ENCODE data around the gene NOTCH3. TPM values are rescaled to one million over a fixed set of nuclear protein-coding genes. Genes with fewer than 3 reads are reported as not detected.

NOTCH3 gene
- total RNA-seq, 1 experiment from 2014 or later = 164 TPM

DNA sequence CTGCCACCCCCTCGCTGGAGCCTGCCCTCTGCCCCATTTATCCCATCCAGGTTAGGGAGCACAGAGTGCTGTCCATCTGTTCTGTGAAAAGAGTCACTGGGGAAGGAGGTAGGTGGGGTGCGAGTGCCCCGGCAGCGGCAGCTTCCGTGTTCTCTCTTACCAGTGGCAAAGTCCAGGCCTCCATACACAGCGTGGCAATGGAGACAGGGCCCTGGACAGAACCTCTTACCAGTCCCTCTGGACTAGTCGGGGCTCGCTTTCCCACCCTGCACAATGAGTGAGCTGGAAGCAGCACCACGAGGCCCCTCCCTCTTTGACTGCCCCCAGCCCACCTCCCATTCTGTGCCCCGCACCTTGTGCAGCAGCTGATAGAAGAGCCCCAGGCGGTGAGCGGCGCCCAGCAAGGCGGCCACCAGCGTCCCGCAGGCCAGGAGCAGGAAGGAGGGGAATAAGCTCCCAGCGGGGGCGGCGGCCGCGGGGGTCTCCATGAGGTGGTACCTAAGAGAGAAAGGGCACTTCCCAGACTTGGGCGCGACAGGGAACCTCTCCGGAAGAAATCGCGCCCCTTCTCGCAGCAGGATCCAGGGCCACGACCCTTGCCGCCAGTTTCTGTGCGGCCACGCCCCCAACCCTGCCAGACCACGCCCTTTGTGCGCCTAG is 76.1 kb downstream of the NOTCH3 start:
- H3T11ph ChIP-seq (ENCODE audit: low read length) = no peak overlapping the region
- Mint-ChIP-seq H3K36me3 (ENCODE audit: insufficient read depth in 1 of 3, low read depth in 3 of 3) (peaks cover 24 to 38% (median 32%) of the 10 kb centered on the region in 3 experiments; a peak in 6 of 7 replicates), H3K27ac (peak overlapping the region; percentile 95 to 99 (median 98); a peak in 5 of 7 replicates), H3K27me3 (ENCODE audit: low read depth) (peaks cover 3% of the 10 kb centered on the region), H3K4me1 (peaks cover 7% of the 10 kb centered on the region in 2 experiments), H3K9me3 (no peaks in the 10 kb centered on the region; a peak in 2 of 5 replicates), H3K4me3 (peak overlapping the region; percentile 95 to 96)
- no peak overlapping the region for H4K8ac ChIP-seq (replicated peaks; ENCODE audit: insufficient read length, low read depth, low read length)
- H3K56ac ChIP-seq (ENCODE audit: insufficient read length, low read depth, low read length) = no peak overlapping the region
- peak overlapping the region; percentile 37 for H3K4me2 ChIP-seq (ENCODE audit: insufficient read depth, insufficient read length, low read length)
- H3K18ac ChIP-seq (ENCODE audit: insufficient read length, low read depth, low read length) = no peak overlapping the region
- H3K4me1 ChIP-seq (ENCODE audit: insufficient read depth, low read length) = no peaks in the 10 kb centered on the region
- no peak overlapping the region for H2BK12ac ChIP-seq (ENCODE audit: insufficient read length, low read depth, low read length)
- H3K23me2 ChIP-seq (ENCODE audit: insufficient read length, low read depth, low read length, poor library complexity, severe bottlenecking) = peaks cover 7% of the 10 kb centered on the region
- no peaks in the 10 kb centered on the region for H3K27me3 ChIP-seq (ENCODE audit: insufficient read depth, low read length)
- no peak for DNase-seq
- H3K23ac ChIP-seq (ENCODE audit: insufficient read length, low read depth, low read length) = no peak overlapping the region
- no peaks in the 10 kb centered on the region for H4K20me1 ChIP-seq (ENCODE audit: control insufficient read depth, insufficient read depth, insufficient read length)
- peak overlapping the region; percentile 49 for H3K9ac ChIP-seq (ENCODE audit: extremely low read depth, insufficient read length, low read length)
- no peak overlapping the region for H2BK120ac ChIP-seq (ENCODE audit: low read depth, low read length, poor library complexity, severe bottlenecking)
- H3K79me1 ChIP-seq (ENCODE audit: insufficient read depth, low read depth, low read length, poor library complexity, severe bottlenecking) = peaks cover 3% of the 10 kb centered on the region
- H3K79me2 ChIP-seq (ENCODE audit: insufficient read depth, low read length) = no peaks in the 10 kb centered on the region; the same call in 1 of the 2 replicates
- H2BK20ac ChIP-seq (ENCODE audit: low read depth, low read length, poor library complexity, severe bottlenecking) = no peak overlapping the region
- no peak overlapping the region for H2BK5ac ChIP-seq (ENCODE audit: insufficient read length, low read length)
- no CpG with 5 or more reads among the region's 33 CpGs for WGBS (ENCODE audit: extremely low coverage, insufficient read length, low lambda C conversion rate)
- H2AK5ac ChIP-seq (ENCODE audit: insufficient read length, low read length) = no peak overlapping the region
- H3K4ac ChIP-seq (ENCODE audit: low read depth, low read length) = no peak overlapping the region
- no peak overlapping the region for H2AFZ ChIP-seq (ENCODE audit: low read length)
- TF ChIP-seq, protein P1, sequence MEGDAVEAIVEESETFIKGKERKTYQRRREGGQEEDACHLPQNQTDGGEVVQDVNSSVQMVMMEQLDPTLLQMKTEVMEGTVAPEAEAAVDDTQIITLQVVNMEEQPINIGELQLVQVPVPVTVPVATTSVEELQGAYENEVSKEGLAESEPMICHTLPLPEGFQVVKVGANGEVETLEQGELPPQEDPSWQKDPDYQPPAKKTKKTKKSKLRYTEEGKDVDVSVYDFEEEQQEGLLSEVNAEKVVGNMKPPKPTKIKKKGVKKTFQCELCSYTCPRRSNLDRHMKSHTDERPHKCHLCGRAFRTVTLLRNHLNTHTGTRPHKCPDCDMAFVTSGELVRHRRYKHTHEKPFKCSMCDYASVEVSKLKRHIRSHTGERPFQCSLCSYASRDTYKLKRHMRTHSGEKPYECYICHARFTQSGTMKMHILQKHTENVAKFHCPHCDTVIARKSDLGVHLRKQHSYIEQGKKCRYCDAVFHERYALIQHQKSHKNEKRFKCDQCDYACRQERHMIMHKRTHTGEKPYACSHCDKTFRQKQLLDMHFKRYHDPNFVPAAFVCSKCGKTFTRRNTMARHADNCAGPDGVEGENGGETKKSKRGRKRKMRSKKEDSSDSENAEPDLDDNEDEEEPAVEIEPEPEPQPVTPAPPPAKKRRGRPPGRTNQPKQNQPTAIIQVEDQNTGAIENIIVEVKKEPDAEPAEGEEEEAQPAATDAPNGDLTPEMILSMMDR (conservative IDR thresholded peaks at IDR 0.05) = no peak
- no peak overlapping the region for H2BK15ac ChIP-seq (ENCODE audit: low read depth, low read length)
- H4K5ac ChIP-seq (ENCODE audit: insufficient read length, low read depth, low read length) = no peak overlapping the region
- no peak overlapping the region for H4K91ac ChIP-seq (ENCODE audit: insufficient read length, low read depth, low read length)
- H3K14ac ChIP-seq (ENCODE audit: insufficient read depth, low read length) = peak overlapping the region; percentile 20; the same call in 1 of the 2 replicates
- H3K27ac ChIP-seq (ENCODE audit: insufficient read length, low read depth, low read length) = no peak overlapping the region
- no peaks in the 10 kb centered on the region for H3K9me3 ChIP-seq (ENCODE audit: control insufficient read depth, low read depth, low read length)

Data from H9 (cell line).